Panc1 (cell line): ENCODE results near the gene PCDHB9.

Experiments
- POLR2AphosphoS5 ChIP-seq: IDR thresholded peaks from 2 replicates; pipeline ENCODE4 v1.6.1; 2012; ENCODE audit warnings: mild to moderate bottlenecking, low read depth, low read length, moderate library complexity
- SIN3A ChIP-seq: IDR thresholded peaks from 2 replicates; pipeline ENCODE4 v1.6.1; 2012; ENCODE audit warnings: low read depth, mild to moderate bottlenecking, low read length, moderate library complexity, borderline replicate concordance; ENCODE audit not compliant: insufficient read depth
- TCF7L2 ChIP-seq: IDR thresholded peaks from 2 replicates; pipeline ENCODE4 v1.6.1; 2011; ENCODE audit warnings: mild to moderate bottlenecking, low read depth, low read length, inconsistent platforms
- TF ChIP-seq, protein P1 (sequence below): fragments of 450-650 bp; IDR thresholded peaks from 2 replicates; pipeline ENCODE4 v1.5.1; 2017; ENCODE audit warnings: mild to moderate bottlenecking
- TF ChIP-seq, protein P2 (sequence below), 2 experiments: IDR thresholded peaks; 2 replicates each; pipeline ENCODE4 v1.6.1; 2011 to 2012; ENCODE audit warnings: low read depth in 2 of 2, control low read depth in 1 of 2, low read length in 1 of 2, mild to moderate bottlenecking in 1 of 2, moderate library complexity in 1 of 2; ENCODE audit not compliant: insufficient read depth in 1 of 2

DNA sequence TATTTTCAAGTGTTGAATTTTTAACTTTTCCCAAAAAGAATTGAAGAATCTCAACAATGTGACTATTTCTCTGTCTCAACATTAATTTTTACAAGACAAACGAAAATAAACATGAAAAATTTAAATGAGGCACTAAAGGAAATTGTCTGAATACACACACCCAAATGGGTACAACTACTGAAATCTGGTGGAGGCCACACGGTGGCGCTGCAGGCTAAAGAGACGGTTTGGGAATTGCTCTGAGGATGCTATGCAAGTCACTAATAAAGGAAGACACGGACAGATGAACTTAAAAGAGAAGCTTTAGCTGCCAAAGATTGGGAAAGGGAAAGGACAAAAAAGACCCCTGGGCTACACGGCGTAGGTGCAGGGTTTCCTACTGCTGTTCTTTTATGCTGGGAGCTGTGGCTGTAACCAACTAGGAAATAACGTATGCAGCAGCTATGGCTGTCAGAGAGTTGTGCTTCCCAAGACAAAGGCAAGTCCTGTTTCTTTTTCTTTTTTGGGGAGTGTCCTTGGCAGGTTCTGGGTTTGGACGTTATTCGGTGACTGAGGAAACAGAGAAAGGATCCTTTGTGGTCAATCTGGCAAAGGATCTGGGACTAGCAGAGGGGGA is 5.3 kb downstream of the PCDHB9 start, which contains the start of gene PCDHB10:
- TF ChIP-seq, protein P1, sequence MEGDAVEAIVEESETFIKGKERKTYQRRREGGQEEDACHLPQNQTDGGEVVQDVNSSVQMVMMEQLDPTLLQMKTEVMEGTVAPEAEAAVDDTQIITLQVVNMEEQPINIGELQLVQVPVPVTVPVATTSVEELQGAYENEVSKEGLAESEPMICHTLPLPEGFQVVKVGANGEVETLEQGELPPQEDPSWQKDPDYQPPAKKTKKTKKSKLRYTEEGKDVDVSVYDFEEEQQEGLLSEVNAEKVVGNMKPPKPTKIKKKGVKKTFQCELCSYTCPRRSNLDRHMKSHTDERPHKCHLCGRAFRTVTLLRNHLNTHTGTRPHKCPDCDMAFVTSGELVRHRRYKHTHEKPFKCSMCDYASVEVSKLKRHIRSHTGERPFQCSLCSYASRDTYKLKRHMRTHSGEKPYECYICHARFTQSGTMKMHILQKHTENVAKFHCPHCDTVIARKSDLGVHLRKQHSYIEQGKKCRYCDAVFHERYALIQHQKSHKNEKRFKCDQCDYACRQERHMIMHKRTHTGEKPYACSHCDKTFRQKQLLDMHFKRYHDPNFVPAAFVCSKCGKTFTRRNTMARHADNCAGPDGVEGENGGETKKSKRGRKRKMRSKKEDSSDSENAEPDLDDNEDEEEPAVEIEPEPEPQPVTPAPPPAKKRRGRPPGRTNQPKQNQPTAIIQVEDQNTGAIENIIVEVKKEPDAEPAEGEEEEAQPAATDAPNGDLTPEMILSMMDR: peak; percentile 84
- TF ChIP-seq, protein P2, sequence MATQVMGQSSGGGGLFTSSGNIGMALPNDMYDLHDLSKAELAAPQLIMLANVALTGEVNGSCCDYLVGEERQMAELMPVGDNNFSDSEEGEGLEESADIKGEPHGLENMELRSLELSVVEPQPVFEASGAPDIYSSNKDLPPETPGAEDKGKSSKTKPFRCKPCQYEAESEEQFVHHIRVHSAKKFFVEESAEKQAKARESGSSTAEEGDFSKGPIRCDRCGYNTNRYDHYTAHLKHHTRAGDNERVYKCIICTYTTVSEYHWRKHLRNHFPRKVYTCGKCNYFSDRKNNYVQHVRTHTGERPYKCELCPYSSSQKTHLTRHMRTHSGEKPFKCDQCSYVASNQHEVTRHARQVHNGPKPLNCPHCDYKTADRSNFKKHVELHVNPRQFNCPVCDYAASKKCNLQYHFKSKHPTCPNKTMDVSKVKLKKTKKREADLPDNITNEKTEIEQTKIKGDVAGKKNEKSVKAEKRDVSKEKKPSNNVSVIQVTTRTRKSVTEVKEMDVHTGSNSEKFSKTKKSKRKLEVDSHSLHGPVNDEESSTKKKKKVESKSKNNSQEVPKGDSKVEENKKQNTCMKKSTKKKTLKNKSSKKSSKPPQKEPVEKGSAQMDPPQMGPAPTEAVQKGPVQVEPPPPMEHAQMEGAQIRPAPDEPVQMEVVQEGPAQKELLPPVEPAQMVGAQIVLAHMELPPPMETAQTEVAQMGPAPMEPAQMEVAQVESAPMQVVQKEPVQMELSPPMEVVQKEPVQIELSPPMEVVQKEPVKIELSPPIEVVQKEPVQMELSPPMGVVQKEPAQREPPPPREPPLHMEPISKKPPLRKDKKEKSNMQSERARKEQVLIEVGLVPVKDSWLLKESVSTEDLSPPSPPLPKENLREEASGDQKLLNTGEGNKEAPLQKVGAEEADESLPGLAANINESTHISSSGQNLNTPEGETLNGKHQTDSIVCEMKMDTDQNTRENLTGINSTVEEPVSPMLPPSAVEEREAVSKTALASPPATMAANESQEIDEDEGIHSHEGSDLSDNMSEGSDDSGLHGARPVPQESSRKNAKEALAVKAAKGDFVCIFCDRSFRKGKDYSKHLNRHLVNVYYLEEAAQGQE (IDR thresholded peaks at IDR 0.05; ENCODE audit: insufficient read depth in 1 of 2, low read depth in 2 of 2, low read length in 1 of 2): no peak
- no peak for TF ChIP-seq POLR2AphosphoS5
- TF ChIP-seq TCF7L2: no peak
- no peak for TF ChIP-seq SIN3A
